22Rv1 (cell line): Measurements from ENCODE around the gene GPR17.

ENCODE experiments used
- H3K27ac ChIP-seq: fragments of 450-650 bp; 2 replicates; pipeline ENCODE4 v1.5.1; 2017
- CTCF ChIP-seq: fragments of 450-650 bp; IDR thresholded peaks from 2 replicates; pipeline ENCODE4 v1.5.1; 2017; ENCODE audit warnings: mild to moderate bottlenecking
- ZFX ChIP-seq: fragments of 450-650 bp; IDR thresholded peaks from 2 replicates; pipeline ENCODE4 v1.6.1; 2017; ENCODE audit warnings: antibody characterized with exemption, borderline replicate concordance

Gene GPR17

DNA sequence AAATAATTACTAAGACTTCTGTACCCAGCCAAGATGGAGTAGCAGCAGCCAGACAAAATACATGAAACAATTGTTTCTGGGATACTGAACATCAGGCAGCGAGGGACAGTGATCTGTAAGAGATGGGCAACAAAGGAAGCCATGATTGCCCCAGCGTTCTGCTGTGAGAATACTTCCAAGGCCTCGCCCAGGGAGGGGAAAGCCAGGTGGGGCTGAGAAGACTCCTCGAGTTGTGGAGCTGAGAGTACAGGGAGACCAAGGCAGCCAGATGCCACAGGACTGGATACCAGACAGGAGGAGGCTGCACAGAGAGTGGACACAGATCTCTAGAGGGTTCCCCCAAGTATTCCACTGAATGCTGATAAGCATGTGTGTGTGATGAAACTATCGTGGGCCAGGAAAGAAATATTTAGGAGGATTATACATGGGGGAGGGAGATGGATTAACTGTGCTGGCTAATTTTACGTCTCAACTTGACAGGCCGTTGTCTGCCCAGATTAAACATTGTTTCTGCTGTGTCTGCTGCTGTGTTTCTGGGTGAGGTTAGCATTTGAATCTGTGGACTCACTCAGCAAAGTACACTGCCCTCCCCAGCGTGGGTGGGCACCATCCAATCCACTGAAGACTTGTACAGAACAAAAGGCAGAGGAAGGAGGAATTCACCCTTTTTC lies 39.6 kb downstream of the GPR17 start:
- TF ChIP-seq CTCF (no peak), ZFX (no peak)
- no peak overlapping the region for H3K27ac ChIP-seq

- TF ChIP-seq CTCF (no peak), ZFX (no peak)
- no peak overlapping the region for H3K27ac ChIP-seq
Measured at GRCh38 chr2:127688405-127688804, 42.5 kb downstream of the GPR17 start.

- no peak overlapping the region for H3K27ac ChIP-seq
- TF ChIP-seq CTCF (no peak), ZFX (no peak)
Measured at GRCh38 chr2:127690696-127691095, 44.7 kb downstream of the GPR17 start.

GRCh38 chr2:127694986-127695385 lies 49.0 kb downstream of the GPR17 start:
- no peak overlapping the region for H3K27ac ChIP-seq
- TF ChIP-seq ZFX, result no peak
- TF ChIP-seq CTCF, result no peak

GRCh38 chr2:127695491-127696472 lies 49.8 kb downstream of the GPR17 start:
- TF ChIP-seq ZFX, result no peak
- no peak for TF ChIP-seq CTCF
- H3K27ac ChIP-seq, result no peak overlapping the region

GRCh38 chr2:127697482-127698180 lies 51.7 kb downstream of the GPR17 start:
- H3K27ac ChIP-seq, result no peak overlapping the region
- TF ChIP-seq CTCF, result no peak
- TF ChIP-seq ZFX, result no peak
